IMR-90 (cell line): ENCODE data around the gene NECTIN2. TPM values are rescaled to one million over a fixed set of nuclear protein-coding genes. Genes with fewer than 3 reads are reported as not detected.

Experiments
- ATAC-seq: fragments of 200-7000 bp; cut with Tn5 transposase; 2 replicates; pipeline ENCODE4 v1.9.1; 2020; ENCODE audit warnings: low read depth, mild to moderate bottlenecking, moderate library complexity
- BruUV-seq: library from RNA; stranded (reverse); fragments of 400-500 nt; replicated peaks from 2 replicates; lab custom pipeline; 2021; lab: Mats Ljungman, UMichigan
- CTCF ChIA-PET: fragments of 300-600 bp; formaldehyde crosslinking; extraction: SDS; loops from one replicate; lab custom pipeline; 2021; ENCODE audit warnings: antibody characterized with exemption; lab: Yijun Ruan, JAX
- POLR2A ChIA-PET: fragments of 300-600 bp; sonication (Branson Sonifier 250); formaldehyde crosslinking; loops from one replicate; lab custom pipeline; 2022; ENCODE audit warnings: antibody characterized with exemption; ENCODE audit not compliant: unreplicated experiment; lab: Charles Lee
- DNase-seq: peaks from one replicate; pipeline ENCODE4 v3.0.0; 2013
- H2AFZ ChIP-seq: replicated peaks from 2 replicates; pipeline ENCODE3; 2013; ENCODE audit warnings: low read length, mild to moderate bottlenecking; ENCODE audit not compliant: poor library complexity
- H2AK5ac ChIP-seq: 2 replicates; pipeline ENCODE4 v1.6.1; 2013; ENCODE audit warnings: low read depth, low read length, inconsistent platforms
- H2AK9ac ChIP-seq: replicated peaks from 2 replicates; pipeline ENCODE3; 2013; ENCODE audit warnings: mild to moderate bottlenecking, low read depth, low read length, moderate library complexity; ENCODE audit not compliant: poor library complexity
- H2BK120ac ChIP-seq: 2 replicates; pipeline ENCODE4 v1.6.1; 2013; ENCODE audit warnings: low read depth, low read length, inconsistent platforms
- H2BK15ac ChIP-seq: 3 replicates; pipeline ENCODE4 v1.6.1; 2013; ENCODE audit warnings: low read depth, low read length, inconsistent platforms
- H2BK20ac ChIP-seq: 2 replicates; pipeline ENCODE4 v1.6.1; 2013; ENCODE audit warnings: low read depth, mild to moderate bottlenecking, inconsistent platforms, low read length, moderate library complexity
- H2BK5ac ChIP-seq: 2 replicates; pipeline ENCODE4 v1.6.1; 2013; ENCODE audit warnings: mild to moderate bottlenecking, low read depth, low read length, inconsistent platforms; ENCODE audit not compliant: poor library complexity, severe bottlenecking
- H3K14ac ChIP-seq: replicated peaks from 2 replicates; pipeline ENCODE4 v1.6.1; 2013; ENCODE audit warnings: low read depth, low read length, inconsistent platforms
- H3K18ac ChIP-seq: 2 replicates; pipeline ENCODE4 v1.6.1; 2013; ENCODE audit warnings: low read depth, low read length, control low read depth
- H3K23ac ChIP-seq: 2 replicates; pipeline ENCODE4 v1.6.1; 2013; ENCODE audit warnings: low read depth, low read length, inconsistent platforms
- H3K27ac ChIP-seq: 2 replicates; pipeline ENCODE4 v1.5.1; 2013; ENCODE audit warnings: mild to moderate bottlenecking, control low read depth, low read length; ENCODE audit not compliant: insufficient read depth
- H3K27me3 ChIP-seq: 2 replicates; pipeline ENCODE4 v1.6.1; 2013; ENCODE audit warnings: low read length; ENCODE audit not compliant: control insufficient read depth, insufficient read depth
- H3K36me3 ChIP-seq: 2 replicates; pipeline ENCODE4 v1.6.1; 2013; ENCODE audit warnings: low read length, mixed read lengths; ENCODE audit not compliant: control insufficient read depth, insufficient read depth
- H3K4ac ChIP-seq: 2 replicates; pipeline ENCODE4 v1.6.1; 2013; ENCODE audit warnings: low read depth, low read length, inconsistent platforms
- H3K4me1 ChIP-seq: 2 replicates; pipeline ENCODE4 v1.6.1; 2013; ENCODE audit warnings: low read length, mixed read lengths; ENCODE audit not compliant: control insufficient read depth, insufficient read depth
- H3K4me2 ChIP-seq: 2 replicates; pipeline ENCODE4 v1.6.1; 2013; ENCODE audit warnings: low read depth, mild to moderate bottlenecking, control low read depth, low read length, moderate library complexity
- H3K4me3 ChIP-seq: 2 replicates; pipeline ENCODE4 v1.5.1; 2013; ENCODE audit warnings: low read depth, mild to moderate bottlenecking, control low read depth, low read length, moderate library complexity; ENCODE audit not compliant: insufficient read depth
- H3K56ac ChIP-seq: 2 replicates; pipeline ENCODE4 v1.6.1; 2013; ENCODE audit warnings: low read length, inconsistent platforms; ENCODE audit not compliant: insufficient read depth; ENCODE audit errors: extremely low read depth
- H3K79me1 ChIP-seq, 2 experiments: 2 replicates each; pipeline ENCODE4 v1.6.1; 2013; ENCODE audit warnings: low read length in 2 of 2, inconsistent platforms in 1 of 2, low read depth in 1 of 2
- H3K9ac ChIP-seq: 2 replicates; pipeline ENCODE4 v1.6.1; 2013; ENCODE audit warnings: low read depth, low read length, control low read depth
- H3K9me1 ChIP-seq: 2 replicates; pipeline ENCODE4 v1.6.1; 2013; ENCODE audit warnings: low read length, inconsistent platforms; ENCODE audit not compliant: insufficient read depth
- H3K9me3 ChIP-seq: 2 replicates; pipeline ENCODE4 v1.6.1; 2013; ENCODE audit warnings: low read length; ENCODE audit not compliant: control insufficient read depth, insufficient read depth
- H4K20me1 ChIP-seq: 2 replicates; pipeline ENCODE4 v1.6.1; 2013; ENCODE audit warnings: low read length, inconsistent platforms; ENCODE audit not compliant: insufficient read depth
- H4K5ac ChIP-seq: 2 replicates; pipeline ENCODE4 v1.6.1; 2013; ENCODE audit warnings: mild to moderate bottlenecking, low read depth, low read length, control low read depth
- H4K8ac ChIP-seq, 2 experiments: 2 replicates each; pipeline ENCODE4 v1.6.1; 2013; ENCODE audit warnings: low read depth in 2 of 2, low read length in 2 of 2, control low read depth in 1 of 2, inconsistent platforms in 1 of 2
- H4K91ac ChIP-seq: 2 replicates; pipeline ENCODE4 v1.6.1; 2013; ENCODE audit warnings: low read depth, low read length, inconsistent platforms; ENCODE audit not compliant: insufficient read depth
- BHLHE40 ChIP-seq: fragments of 150-350 bp; IDR thresholded peaks from 2 replicates; pipeline ENCODE4 v1.6.1; 2016; ENCODE audit warnings: mild to moderate bottlenecking, low read depth, low read length
- CEBPB ChIP-seq: IDR thresholded peaks from 2 replicates; pipeline ENCODE4 v1.6.1; 2012; ENCODE audit warnings: low read depth, low read length, improper control_type of control experiment
- CHD1 ChIP-seq: IDR thresholded peaks from 2 replicates; pipeline ENCODE4 v1.6.1; 2012; ENCODE audit warnings: low read depth, low read length, improper control_type of control experiment
- CTCF ChIP-seq: conservative IDR thresholded peaks from 2 replicates; pipeline ENCODE4 v1.5.1; 2012; ENCODE audit warnings: mild to moderate bottlenecking, low read depth, low read length, improper control_type of control experiment
- ELK1 ChIP-seq: fragments of 150-350 bp; IDR thresholded peaks from 2 replicates; pipeline ENCODE4 v1.6.1; 2016; ENCODE audit warnings: low read depth, mild to moderate bottlenecking, low read length, moderate library complexity, borderline replicate concordance
- FOS ChIP-seq: fragments of 150-350 bp; IDR thresholded peaks from 2 replicates; pipeline ENCODE4 v1.6.1; 2016; ENCODE audit warnings: low read depth, low read length
- MAFK ChIP-seq: IDR thresholded peaks from 2 replicates; pipeline ENCODE4 v1.6.1; 2012; ENCODE audit warnings: low read depth, low read length, improper control_type of control experiment
- MAZ ChIP-seq: IDR thresholded peaks from 2 replicates; pipeline ENCODE4 v1.6.1; 2012; ENCODE audit warnings: low read depth, mild to moderate bottlenecking, low read length, improper control_type of control experiment, moderate library complexity, borderline replicate concordance
- MXI1 ChIP-seq: IDR thresholded peaks from 2 replicates; pipeline ENCODE4 v1.6.1; 2012; ENCODE audit warnings: low read depth, mild to moderate bottlenecking, low read length, moderate library complexity, borderline replicate concordance
- NFE2L2 ChIP-seq: fragments of 150-350 bp; IDR thresholded peaks from 2 replicates; pipeline ENCODE4 v1.6.1; 2016; ENCODE audit warnings: low read depth, mild to moderate bottlenecking, low read length
- POLR2A ChIP-seq: IDR thresholded peaks from 2 replicates; pipeline ENCODE4 v1.6.1; 2012; ENCODE audit warnings: mild to moderate bottlenecking, low read depth, low read length
- RAD21 ChIP-seq: IDR thresholded peaks from 2 replicates; pipeline ENCODE4 v1.6.1; 2012; ENCODE audit warnings: low read length, improper control_type of control experiment
- RCOR1 ChIP-seq: IDR thresholded peaks from 2 replicates; pipeline ENCODE4 v1.6.1; 2012; ENCODE audit warnings: mild to moderate bottlenecking, low read length, improper control_type of control experiment; ENCODE audit not compliant: insufficient replicate concordance
- RFX5 ChIP-seq: IDR thresholded peaks from 2 replicates; pipeline ENCODE4 v1.8.0; 2012; ENCODE audit warnings: low read depth, mild to moderate bottlenecking, low read length, moderate library complexity
- SMC3 ChIP-seq: fragments of 150-350 bp; IDR thresholded peaks from 2 replicates; pipeline ENCODE4 v1.6.1; 2016; ENCODE audit warnings: low read depth, mild to moderate bottlenecking, antibody characterized with exemption, low read length, moderate library complexity
- USF2 ChIP-seq: fragments of 150-350 bp; IDR thresholded peaks from 2 replicates; pipeline ENCODE4 v1.6.1; 2017; ENCODE audit warnings: mild to moderate bottlenecking, antibody characterized with exemption, low read length, low read depth
- WGBS, 2 experiments: methylation state at CpG; one replicate each; pipeline versions ENCODE4 v1.1.5 to v1.1.7; 2013; ENCODE audit warnings: missing lambda C conversion rate in 2 of 2; ENCODE audit not compliant: insufficient read length in 1 of 2; ENCODE audit errors: extremely low coverage in 2 of 2; 5-methylcytosine and 5-hydroxymethylcytosine counted together
- dilution Hi-C: fragments of 300-500 bp; cut with HindIII; formaldehyde crosslinking; loops from one replicate; pipeline ENCODE4 v1.14.3; 2018; ENCODE audit warnings: low sequenced_read_pairs; ENCODE audit not compliant: unreplicated experiment
- in situ Hi-C: fragments of 300-500 bp; cut with MboI; formaldehyde crosslinking; loops from 3 replicates; pipeline ENCODE4 v1.14.3; 2019; ENCODE audit warnings: low sequenced_read_pairs, inconsistent platforms, mixed read lengths
- intact Hi-C: fragments of 100-400 bp; cut with micrococcal nuclease; formaldehyde crosslinking; loops from 2 replicates; pipeline ENCODE4 v1.10.0; 2022
- polyA plus RNA-seq, 3 experiments: library from polyadenylated mRNA; depleted of rRNA; stranded (reverse); fragments of >200 nt; gene quantifications; 2 replicates each; pipeline ENCODE4 v1.2.3, GENCODE V29; 2012; ENCODE audit warnings: low replicate concordance in 1 of 3
- total RNA-seq: library from RNA; depleted of rRNA; stranded (reverse); fragments of >200 nt; gene quantifications from 2 replicates; pipeline ENCODE4 v1.2.3, GENCODE V29; 2012

The NECTIN2 gene
- total and polyA plus RNA-seq, 2 of the 4 experiments (the other 2 are of a cell fraction) = 77.8 to 170 TPM

- in situ Hi-C loops = no loop called here
- ATAC-seq (no peak), DNase-seq (no peak)
- no peak overlapping the region for H3K4me2 ChIP-seq
- dilution Hi-C loops = no loop called here
- no peak overlapping the region for H2BK15ac ChIP-seq
- no peak overlapping the region; the same call in 1 of the 2 replicates for H3K4ac ChIP-seq
- H3K9ac ChIP-seq = no peak overlapping the region
- peaks cover under 1% of the 10 kb centered on the region; the same call in 1 of the 2 replicates for H3K36me3 ChIP-seq
- H2AK5ac ChIP-seq = peak overlapping the region; percentile 54
- H2AFZ ChIP-seq = no peak overlapping the region
- peaks cover 5 to 9% of the 10 kb centered on the region in 2 experiments; a peak in 2 of 4 replicates for H3K79me1 ChIP-seq
- ChIA-PET CTCF (interaction anchor here (0.6 to 1.3 kb wide), 4 partner anchors 15 to 130 kb away, joined by 3 to 5 read pairs (median 4); no protein-coding TSS in a partner anchor), POLR2A (no interaction called here)
- 80% methylated on average over 2 of the region's 5 CpGs; no CpG with 5 or more reads in 1 of the 2 experiments for WGBS, 2 experiments
- TF ChIP-seq USF2 = no peak
- no peak for TF ChIP-seq SMC3
- TF ChIP-seq CHD1 = no peak
- no peak for TF ChIP-seq NFE2L2
- TF ChIP-seq BHLHE40 = no peak
- no peak for TF ChIP-seq FOS
- no peak for TF ChIP-seq RFX5
- no peak for TF ChIP-seq CTCF
- TF ChIP-seq ELK1 = no peak
- no peak for TF ChIP-seq MAFK
- no peak for TF ChIP-seq POLR2A
- TF ChIP-seq CEBPB = no peak
- no peak for TF ChIP-seq MXI1
- TF ChIP-seq RCOR1 = no peak
- TF ChIP-seq MAZ = no peak
- no peak for TF ChIP-seq RAD21
- BruUV-seq = no TSS peak
- H2AK9ac ChIP-seq = peak overlapping the region; percentile 33
- H3K4me1 ChIP-seq = peaks cover 15% of the 10 kb centered on the region
- H4K20me1 ChIP-seq = no peaks in the 10 kb centered on the region
- intact Hi-C loops = no loop called here
- H2BK5ac ChIP-seq = no peak overlapping the region
- no peak overlapping the region for H2BK120ac ChIP-seq
- no peaks in the 10 kb centered on the region for H3K9me1 ChIP-seq
- H3K23ac ChIP-seq = peak overlapping the region; percentile 28; the same call in 1 of the 2 replicates
- peaks cover 5% of the 10 kb centered on the region; the same call in 1 of the 2 replicates for H3K27me3 ChIP-seq
- H3K4me3 ChIP-seq = no peak overlapping the region
- no peak overlapping the region for H4K91ac ChIP-seq
- H3K56ac ChIP-seq = no peak overlapping the region
- no peak overlapping the region for H2BK20ac ChIP-seq
- H3K27ac ChIP-seq = no peak overlapping the region
- H3K18ac ChIP-seq = no peak overlapping the region
- no peak overlapping the region for H4K5ac ChIP-seq
- H4K8ac ChIP-seq = no peak overlapping the region
- H3K14ac ChIP-seq = no peak overlapping the region
- peaks cover 6% of the 10 kb centered on the region for H3K9me3 ChIP-seq
Observed at GRCh38 chr19:44807162-44807561, 38.9 kb upstream of the NECTIN2 start.
